C4-2B (cell line): ENCODE results near the gene LRRFIP1.

Experiments
- CTCF ChIP-seq: fragments of 450-650 bp; conservative IDR thresholded peaks from 2 replicates; pipeline ENCODE4 v1.5.1; 2017; ENCODE audit warnings: mild to moderate bottlenecking
- ZFX ChIP-seq: fragments of 450-650 bp; IDR thresholded peaks from 2 replicates; pipeline ENCODE4 v1.6.1; 2017

- TF ChIP-seq CTCF (no peak), ZFX (no peak)
These were observed 54.8 kb downstream of the LRRFIP1 start for GRCh38 chr2:237682151-237682550.
